PC-3 (cell line): ENCODE measurements around the gene MAGI1. TPM values are rescaled to one million over a fixed set of nuclear protein-coding genes. Genes with fewer than 3 reads are reported as not detected.

Experiments used
- ATAC-seq: fragments of 200-7000 bp; cut with Tn5 transposase; 2 replicates; pipeline ENCODE4 v1.9.1; 2020; ENCODE audit warnings: mild to moderate bottlenecking, moderate library complexity
- BruUV-seq: library from RNA; stranded (reverse); fragments of 400-500 nt; replicated peaks from 2 replicates; lab custom pipeline; 2021; lab: Mats Ljungman, UMichigan
- CTCF ChIA-PET: fragments of 300-600 bp; sonication (Branson Sonifier 250); formaldehyde crosslinking; loops from one replicate; lab custom pipeline; 2022; ENCODE audit warnings: antibody characterized with exemption; lab: Charles Lee
- POLR2A ChIA-PET: fragments of 300-600 bp; sonication (Branson Sonifier 250); formaldehyde crosslinking; loops from one replicate; lab custom pipeline; 2022; ENCODE audit warnings: antibody characterized with exemption; ENCODE audit not compliant: unreplicated experiment; lab: Charles Lee
- DNase-seq: peaks from one replicate; pipeline ENCODE4 v3.0.0-alpha.2; 2015
- H2AFZ ChIP-seq: fragments of 300-600 bp; sonication (generic); 2 replicates; pipeline ENCODE4 v1.6.0; 2016; ENCODE audit warnings: antibody characterized with exemption, low read length
- H3F3A ChIP-seq: fragments of 300-600 bp; sonication (generic); one replicate; pipeline ENCODE4 v1.6.0; 2017; ENCODE audit warnings: antibody characterized with exemption, low read length, control low read depth, mild to moderate bottlenecking; ENCODE audit not compliant: unreplicated experiment
- H3K27ac ChIP-seq: fragments of 300-600 bp; sonication (generic); 2 replicates; pipeline ENCODE4 v1.5.1; 2016; ENCODE audit warnings: mild to moderate bottlenecking, low read length
- H3K27me3 ChIP-seq: fragments of 300-600 bp; sonication (generic); 2 replicates; pipeline ENCODE4 v1.6.1; 2016; ENCODE audit warnings: low read length, mixed read lengths
- H3K36me3 ChIP-seq: fragments of 300-600 bp; sonication (generic); 2 replicates; pipeline ENCODE4 v1.6.1; 2016; ENCODE audit warnings: low read depth, mixed run types, low read length, mixed read lengths
- H3K4me1 ChIP-seq: fragments of 300-600 bp; sonication (generic); 2 replicates; pipeline ENCODE4 v1.5.1; 2016; ENCODE audit warnings: low read length; ENCODE audit not compliant: insufficient read depth
- H3K4me2 ChIP-seq: fragments of 300-600 bp; sonication (generic); 2 replicates; pipeline ENCODE4 v1.6.0; 2016; ENCODE audit warnings: low read length
- H3K4me3 ChIP-seq: fragments of 300-600 bp; sonication (generic); 2 replicates; pipeline ENCODE4 v1.5.1; 2016; ENCODE audit warnings: mild to moderate bottlenecking, low read length, mixed read lengths
- H3K79me2 ChIP-seq: fragments of 300-600 bp; sonication (generic); 2 replicates; pipeline ENCODE4 v1.6.1; 2017; ENCODE audit warnings: low read length, mixed read lengths
- H3K9ac ChIP-seq: fragments of 300-600 bp; sonication (generic); 2 replicates; pipeline ENCODE4 v1.6.0; 2016; ENCODE audit warnings: mild to moderate bottlenecking, low read length
- H3K9me2 ChIP-seq: fragments of 300-600 bp; sonication (generic); replicated peaks from 2 replicates; pipeline ENCODE4 v1.6.1; 2016; ENCODE audit warnings: mixed run types, low read length, mixed read lengths
- H3K9me3 ChIP-seq: fragments of 300-600 bp; sonication (generic); 2 replicates; pipeline ENCODE4 v1.6.1; 2016; ENCODE audit warnings: low read length, mixed read lengths
- H4K20me1 ChIP-seq: fragments of 300-600 bp; sonication (generic); 2 replicates; pipeline ENCODE4 v1.6.1; 2016; ENCODE audit warnings: low read length, mixed read lengths
- CTCF ChIP-seq: fragments of 300-600 bp; sonication (generic); conservative IDR thresholded peaks from 2 replicates; pipeline ENCODE4 v1.5.1; 2017; ENCODE audit warnings: antibody characterized with exemption, low read depth, mild to moderate bottlenecking, low read length
- EZH2 ChIP-seq: fragments of 300-600 bp; sonication (generic); IDR thresholded peaks from one replicate; pipeline ENCODE4 v1.6.1; 2017; ENCODE audit warnings: antibody characterized with exemption, mild to moderate bottlenecking, low read length; ENCODE audit not compliant: unreplicated experiment
- EZH2phosphoT487 ChIP-seq: fragments of 300-600 bp; sonication (generic); IDR thresholded peaks from 2 replicates; pipeline ENCODE4 v1.6.1; 2018; ENCODE audit warnings: mild to moderate bottlenecking, antibody characterized with exemption, low read length, borderline replicate concordance
- intact Hi-C: fragments of 100-400 bp; cut with micrococcal nuclease; formaldehyde crosslinking; loops from 2 replicates; pipeline ENCODE4 v1.9.0; 2023
- total RNA-seq: library from RNA; depleted of rRNA; stranded (reverse); fragments of >200 nt; gene quantifications from 2 replicates; pipeline ENCODE4 v1.2.3, GENCODE V29; 2014

Gene MAGI1
- total RNA-seq, 1 experiment from 2014 or later: 8.9 TPM

- Histone ChIP-seq H3K79me2 (no peaks in the 10 kb centered on the region), H3K4me2 (no peak overlapping the region), H4K20me1 (no peaks in the 10 kb centered on the region), H3K27ac (no peak overlapping the region), H3K9ac (no peak overlapping the region), H3K4me1 (no peaks in the 10 kb centered on the region), H3K9me2 (no peaks in the 10 kb centered on the region), H3K36me3 (no peaks in the 10 kb centered on the region), H3K9me3 (no peaks in the 10 kb centered on the region), H3K27me3 (no peaks in the 10 kb centered on the region), H3F3A (no peaks in the 10 kb centered on the region), H3K4me3 (no peak overlapping the region), H2AFZ (no peak overlapping the region)
- intact Hi-C loops: no loop called here
- ChIA-PET CTCF (no interaction called here), POLR2A (no interaction called here)
- BruUV-seq: no TSS peak
- TF ChIP-seq CTCF (no peak), EZH2phosphoT487 (no peak), EZH2 (no peak)
- DNase-seq (no peak), ATAC-seq (no peak)
These were observed 479.1 kb downstream of the MAGI1 start for GRCh38 chr3:65559643-65560042.

- Histone ChIP-seq H3K9me3 (no peaks in the 10 kb centered on the region), H3K36me3 (no peaks in the 10 kb centered on the region), H2AFZ (no peak overlapping the region), H3K4me3 (no peak overlapping the region), H3K79me2 (no peaks in the 10 kb centered on the region), H3K9ac (no peak overlapping the region), H3K9me2 (no peaks in the 10 kb centered on the region), H3K4me2 (no peak overlapping the region), H4K20me1 (no peaks in the 10 kb centered on the region), H3K4me1 (no peaks in the 10 kb centered on the region), H3F3A (no peaks in the 10 kb centered on the region), H3K27ac (no peak overlapping the region), H3K27me3 (no peaks in the 10 kb centered on the region)
- POLR2A ChIA-PET: no interaction called here
- CTCF ChIA-PET: no interaction called here
- no peak for ATAC-seq
- TF ChIP-seq CTCF (no peak), EZH2phosphoT487 (no peak), EZH2 (no peak)
- no TSS peak for BruUV-seq
- intact Hi-C loops: no loop called here
- DNase-seq: no peak
These were observed 479.9 kb downstream of the MAGI1 start for GRCh38 chr3:65558826-65559225.

- DNase-seq: no peak
- H3K27ac ChIP-seq: no peak overlapping the region
- POLR2A ChIA-PET: no interaction called here
- no peaks in the 10 kb centered on the region for H3K27me3 ChIP-seq
- H3K4me1 ChIP-seq: no peaks in the 10 kb centered on the region
- no peak overlapping the region for H3K4me2 ChIP-seq
- H3K9me2 ChIP-seq: no peaks in the 10 kb centered on the region
- H3F3A ChIP-seq: no peaks in the 10 kb centered on the region
- no peaks in the 10 kb centered on the region for H3K9me3 ChIP-seq
- TF ChIP-seq EZH2phosphoT487 (no peak), EZH2 (no peak), CTCF (no peak)
- BruUV-seq: no TSS peak
- H3K9ac ChIP-seq: no peak overlapping the region
- no peak overlapping the region for H3K4me3 ChIP-seq
- no peaks in the 10 kb centered on the region for H3K79me2 ChIP-seq
- ATAC-seq: no peak
- intact Hi-C loops: no loop called here
- H4K20me1 ChIP-seq: no peaks in the 10 kb centered on the region
- H3K36me3 ChIP-seq: no peaks in the 10 kb centered on the region
- CTCF ChIA-PET: no interaction called here
- no peak overlapping the region for H2AFZ ChIP-seq
These were observed 480.7 kb downstream of the MAGI1 start for GRCh38 chr3:65557899-65558564.
